DMS153 treated with DMSO at 0.1 percent for 48 hours (cell line): ENCODE results near the gene SMIM44.

Experiments
- DNase-seq: peaks from one replicate; lab custom pipeline; 2025; ENCODE audit not compliant: unreplicated experiment; lab: John Stamatoyannopoulos, UW

SMIM44 gene

GRCh38 chr19:3442487-3443071 lies 40.7 kb downstream of the SMIM44 start:
- DNase-seq = no peak

- DNase-seq = no peak
Observed at GRCh38 chr19:3441986-3442329, 41.3 kb downstream of the SMIM44 start.

DNA sequence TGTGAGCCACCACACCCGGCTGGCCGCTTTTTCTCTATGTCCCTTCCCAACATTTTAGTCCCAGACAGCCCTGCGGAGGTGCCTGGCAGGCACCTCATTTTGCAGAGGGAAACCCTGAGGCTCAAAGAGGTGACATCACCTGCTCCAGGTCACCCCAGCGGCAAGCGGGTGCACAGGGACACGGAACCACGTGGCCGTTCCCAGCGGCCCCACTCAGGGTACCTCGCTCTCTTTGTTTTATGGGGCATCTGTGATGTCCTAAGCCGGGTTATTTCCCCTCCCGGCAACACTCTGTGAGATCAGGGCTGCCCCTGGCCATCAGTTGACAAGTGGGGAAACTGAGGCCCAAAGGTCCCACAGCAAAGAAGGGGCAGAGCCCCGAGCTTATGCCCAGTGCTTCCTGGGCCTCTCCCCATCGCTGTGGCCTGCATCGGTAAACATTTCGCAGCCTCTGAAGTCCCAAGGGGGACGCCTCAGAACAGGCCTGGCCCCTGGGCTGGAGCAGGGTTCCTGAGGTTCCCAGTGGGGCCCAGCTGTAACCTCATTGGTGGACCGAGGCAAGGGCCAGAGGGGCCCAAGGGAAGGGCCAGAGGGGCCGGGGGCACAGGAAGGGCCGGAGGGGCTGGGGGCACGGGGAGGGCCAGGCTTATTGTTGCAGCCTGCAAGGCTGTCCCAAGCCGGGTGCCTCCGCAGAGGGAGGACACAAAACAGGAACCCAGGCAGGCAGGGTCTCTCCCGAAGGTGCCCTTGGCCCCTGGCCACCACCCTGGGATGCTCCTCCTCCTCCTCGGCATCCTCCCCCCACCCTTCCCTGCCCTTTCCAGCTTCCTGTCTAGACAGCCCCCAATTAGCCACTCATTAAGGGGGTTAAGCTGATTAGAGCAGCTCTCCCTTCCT lies 41.9 kb downstream of the SMIM44 start:
- no peak for DNase-seq

DNA sequence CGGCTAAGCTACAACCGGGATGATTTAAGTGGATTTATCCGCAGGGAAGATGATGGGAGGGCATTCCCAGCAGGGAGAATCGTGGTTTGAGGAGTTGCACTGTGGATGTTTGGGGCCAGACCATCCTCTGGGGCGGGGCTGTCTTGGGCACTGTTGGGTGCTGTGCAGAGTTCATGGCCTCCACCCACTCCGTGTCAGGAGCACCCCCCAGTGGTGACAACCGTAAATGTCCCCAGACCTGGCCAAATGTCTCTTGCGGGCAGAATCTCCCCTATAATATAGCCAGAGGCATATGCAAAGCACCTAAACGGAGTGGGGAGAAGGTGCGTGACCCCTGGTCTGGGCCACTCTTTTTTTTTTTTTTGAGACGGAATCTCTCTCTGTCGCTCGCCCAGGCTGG lies 43.2 kb downstream of the SMIM44 start:
- DNase-seq = no peak

GRCh38 chr19:3434630-3435553 lies 48.3 kb downstream of the SMIM44 start:
- peak; percentile 88 for DNase-seq

DNA sequence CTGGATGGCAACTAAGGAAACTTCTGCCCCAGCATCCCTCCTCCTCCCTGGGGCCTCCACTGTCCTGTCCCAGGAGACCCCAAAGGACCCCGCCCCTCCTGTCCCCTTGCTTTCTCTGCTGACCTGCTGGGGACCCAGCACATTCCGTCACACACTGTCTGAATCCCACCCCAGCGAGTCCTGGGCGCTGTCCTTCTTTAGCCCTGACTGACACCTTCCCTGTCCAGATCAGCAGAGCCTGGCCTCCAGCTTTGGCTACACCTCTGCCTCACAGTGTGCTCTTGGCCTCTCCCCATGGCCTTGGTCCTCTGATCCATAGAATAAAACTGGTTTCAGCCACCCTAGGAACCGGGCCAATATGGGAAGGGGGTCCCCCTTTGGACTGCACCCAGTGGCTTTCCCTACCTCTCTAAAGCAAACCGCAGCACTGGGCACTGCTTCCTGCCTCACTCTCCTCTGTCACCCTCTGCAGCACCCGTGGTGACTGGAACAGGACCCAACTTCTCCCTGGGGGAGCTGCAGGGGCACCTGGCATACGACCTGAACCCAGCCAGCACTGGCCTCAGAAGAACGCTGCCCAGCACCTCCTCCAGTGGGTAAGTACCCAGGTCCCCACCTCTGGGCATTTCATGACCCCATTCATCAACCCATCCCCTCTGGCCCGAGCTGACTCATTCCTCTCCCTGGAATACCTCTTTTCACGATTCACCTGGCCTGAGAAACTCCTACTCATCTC lies 49.3 kb downstream of the SMIM44 start:
- no peak for DNase-seq

- no peak for DNase-seq
Observed at GRCh38 chr19:3433313-3433712, 49.9 kb downstream of the SMIM44 start.
